A549 (cell line): ENCODE data around the gene FBXO31.

ENCODE experiments used
- CEBPB ChIP-seq, 2 experiments: fragments of >200 bp in 1 of 2; sonication (Bioruptor Twin) in 1 of 2; formaldehyde crosslinking in 1 of 2; IDR thresholded peaks; 2 replicates each; pipeline ENCODE4 v1.6.1; 2012 to 2016
- CHD4 ChIP-seq: fragments of 200-600 bp; sonication (generic); IDR thresholded peaks from 2 replicates; pipeline ENCODE4 v1.6.1; 2016; ENCODE audit warnings: antibody characterized with exemption, mild to moderate bottlenecking, borderline replicate concordance
- JUN ChIP-seq, 2 experiments: fragments of >200 bp; sonication (Bioruptor Twin); formaldehyde crosslinking; IDR thresholded peaks; 2 replicates in 1 of 2; 3 replicates in 1 of 2; pipeline ENCODE4 v1.6.1; 2016 to 2017
- KDM1A ChIP-seq: fragments of 200-600 bp; sonication (generic); IDR thresholded peaks from 2 replicates; pipeline ENCODE4 v1.6.1; 2016; ENCODE audit warnings: low read depth, mild to moderate bottlenecking
- KDM5A ChIP-seq: fragments of 200-600 bp; sonication (generic); IDR thresholded peaks from 2 replicates; pipeline ENCODE4 v1.6.1; 2016; ENCODE audit warnings: antibody characterized with exemption, mild to moderate bottlenecking
- POLR2A ChIP-seq: IDR thresholded peaks from 2 replicates; pipeline ENCODE4 v1.6.1; 2012; ENCODE audit warnings: mild to moderate bottlenecking, low read length
- RNF2 ChIP-seq: fragments of 200-600 bp; sonication (generic); IDR thresholded peaks from 2 replicates; pipeline ENCODE4 v1.6.1; 2016; ENCODE audit warnings: low read depth, mild to moderate bottlenecking, antibody characterized with exemption, moderate library complexity, borderline replicate concordance
- ZFP36 ChIP-seq: fragments of 450-650 bp; IDR thresholded peaks from 2 replicates; pipeline ENCODE4 v1.6.1; 2014; ENCODE audit warnings: borderline replicate concordance; ENCODE audit not compliant: partially characterized antibody
- ZSCAN20 ChIP-seq: fragments of 250-450 bp; sonication (Bioruptor Pico); IDR thresholded peaks from 2 replicates; pipeline ENCODE4 v1.8.0; 2022; ENCODE audit warnings: mild to moderate bottlenecking, moderate library complexity

- TF ChIP-seq CHD4 = no peak
- no peak for TF ChIP-seq RNF2
- TF ChIP-seq POLR2A = no peak
- no peak for TF ChIP-seq JUN (IDR thresholded peaks at IDR 0.05)
- TF ChIP-seq ZSCAN20 (CRISPR knock-in tag) = no peak
- TF ChIP-seq ZFP36 = no peak
- no peak for TF ChIP-seq KDM1A
- TF ChIP-seq KDM5A = no peak
- TF ChIP-seq CEBPB (IDR thresholded peaks at IDR 0.05) = no peak
These were observed 53.3 kb downstream of the FBXO31 start for GRCh38 chr16:87330257-87330624.
